DND-41 (cell line): ENCODE measurements around the gene CACNA1I.

Source experiments
- ATAC-seq: fragments of 200-7000 bp; cut with Tn5 transposase; 3 replicates; pipeline ENCODE4 v1.9.1; 2021; ENCODE audit warnings: low read depth; ENCODE audit not compliant: insufficient read depth
- DNase-seq: peaks from one replicate; pipeline ENCODE4 v3.0.0-alpha.2; 2020
- H2AFZ ChIP-seq: 2 replicates; pipeline ENCODE4 v1.6.0; 2012; ENCODE audit warnings: low read depth, low read length
- H3K27ac ChIP-seq: 2 replicates; pipeline ENCODE4 v1.5.1; 2012; ENCODE audit warnings: low read length, inconsistent platforms
- H3K27me3 ChIP-seq: fragments of 200-600 bp; sonication (generic); 2 replicates; pipeline ENCODE4 v1.6.0; 2012; ENCODE audit warnings: low read length, mild to moderate bottlenecking, inconsistent platforms; ENCODE audit not compliant: insufficient read depth, poor library complexity
- H3K36me3 ChIP-seq: 2 replicates; pipeline ENCODE4 v1.5.1; 2012; ENCODE audit warnings: low read length, inconsistent platforms; ENCODE audit not compliant: insufficient read depth
- H3K4me1 ChIP-seq: 2 replicates; pipeline ENCODE4 v1.5.1; 2012; ENCODE audit warnings: mild to moderate bottlenecking, low read length; ENCODE audit not compliant: insufficient read depth
- H3K4me2 ChIP-seq: 2 replicates; pipeline ENCODE4 v1.6.0; 2012; ENCODE audit warnings: mild to moderate bottlenecking, moderate library complexity, low read length, inconsistent platforms; ENCODE audit not compliant: insufficient read depth
- H3K4me3 ChIP-seq, 2 experiments: fragments of 200-600 bp in 1 of 2; shearing (Covaris generic) in 1 of 2; 2 replicates each; pipeline ENCODE4 v1.5.1; 2012 to 2016; ENCODE audit warnings: inconsistent platforms in 2 of 2, low read length in 2 of 2, mild to moderate bottlenecking in 2 of 2, low read depth in 1 of 2, moderate library complexity in 1 of 2
- H3K79me2 ChIP-seq: 2 replicates; pipeline ENCODE4 v1.6.0; 2012; ENCODE audit warnings: low read length, inconsistent platforms; ENCODE audit not compliant: insufficient read depth
- H3K9ac ChIP-seq: 2 replicates; pipeline ENCODE4 v1.6.0; 2012; ENCODE audit warnings: low read depth, mild to moderate bottlenecking, inconsistent platforms, low read length, moderate library complexity
- H3K9me3 ChIP-seq: 2 replicates; pipeline ENCODE4 v1.5.1; 2012; ENCODE audit warnings: low read length, moderate library complexity, mild to moderate bottlenecking, inconsistent platforms; ENCODE audit not compliant: insufficient read depth, severe bottlenecking
- H4K20me1 ChIP-seq: 2 replicates; pipeline ENCODE4 v1.6.0; 2012; ENCODE audit warnings: low read length; ENCODE audit not compliant: insufficient read depth
- EZH2 ChIP-seq: IDR thresholded peaks from 3 replicates; pipeline ENCODE4 v1.6.1; 2012; ENCODE audit warnings: borderline replicate concordance, low read depth, mild to moderate bottlenecking, moderate library complexity, low read length, inconsistent platforms; ENCODE audit not compliant: severe bottlenecking
- TF ChIP-seq, protein P1 (sequence below): IDR thresholded peaks from 2 replicates; pipeline ENCODE4 v1.5.1; 2012; ENCODE audit warnings: borderline replicate concordance, low read length, moderate library complexity, mild to moderate bottlenecking; ENCODE audit not compliant: poor library complexity, severe bottlenecking; ENCODE audit errors: extremely low read depth

Gene CACNA1I

GRCh38 chr22:39597236-39597869 lies 26.8 kb downstream of the CACNA1I start:
- Histone ChIP-seq H3K4me1 (peaks cover 4% of the 10 kb centered on the region), H3K9me3 (no peaks in the 10 kb centered on the region), H3K4me3 (no peak overlapping the region), H3K36me3 (no peaks in the 10 kb centered on the region), H3K9ac (no peak overlapping the region), H3K27me3 (no peaks in the 10 kb centered on the region), H2AFZ (no peak overlapping the region), H3K27ac (no peak overlapping the region), H4K20me1 (no peaks in the 10 kb centered on the region), H3K79me2 (no peaks in the 10 kb centered on the region), H3K4me2 (no peak overlapping the region)
- TF ChIP-seq, protein P1, sequence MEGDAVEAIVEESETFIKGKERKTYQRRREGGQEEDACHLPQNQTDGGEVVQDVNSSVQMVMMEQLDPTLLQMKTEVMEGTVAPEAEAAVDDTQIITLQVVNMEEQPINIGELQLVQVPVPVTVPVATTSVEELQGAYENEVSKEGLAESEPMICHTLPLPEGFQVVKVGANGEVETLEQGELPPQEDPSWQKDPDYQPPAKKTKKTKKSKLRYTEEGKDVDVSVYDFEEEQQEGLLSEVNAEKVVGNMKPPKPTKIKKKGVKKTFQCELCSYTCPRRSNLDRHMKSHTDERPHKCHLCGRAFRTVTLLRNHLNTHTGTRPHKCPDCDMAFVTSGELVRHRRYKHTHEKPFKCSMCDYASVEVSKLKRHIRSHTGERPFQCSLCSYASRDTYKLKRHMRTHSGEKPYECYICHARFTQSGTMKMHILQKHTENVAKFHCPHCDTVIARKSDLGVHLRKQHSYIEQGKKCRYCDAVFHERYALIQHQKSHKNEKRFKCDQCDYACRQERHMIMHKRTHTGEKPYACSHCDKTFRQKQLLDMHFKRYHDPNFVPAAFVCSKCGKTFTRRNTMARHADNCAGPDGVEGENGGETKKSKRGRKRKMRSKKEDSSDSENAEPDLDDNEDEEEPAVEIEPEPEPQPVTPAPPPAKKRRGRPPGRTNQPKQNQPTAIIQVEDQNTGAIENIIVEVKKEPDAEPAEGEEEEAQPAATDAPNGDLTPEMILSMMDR = no peak
- no peak for TF ChIP-seq EZH2
- no peak for ATAC-seq
- no peak for DNase-seq

- no peaks in the 10 kb centered on the region for H3K27me3 ChIP-seq
- no peaks in the 10 kb centered on the region for H3K79me2 ChIP-seq
- no peaks in the 10 kb centered on the region for H3K9me3 ChIP-seq
- no peak overlapping the region for H2AFZ ChIP-seq
- no peak overlapping the region for H3K4me2 ChIP-seq
- H3K4me3 ChIP-seq = no peak overlapping the region
- H3K9ac ChIP-seq = no peak overlapping the region
- no peaks in the 10 kb centered on the region for H4K20me1 ChIP-seq
- H3K36me3 ChIP-seq = no peaks in the 10 kb centered on the region
- H3K4me1 ChIP-seq = peaks cover 8% of the 10 kb centered on the region
- DNase-seq (no peak), ATAC-seq (no peak)
- H3K27ac ChIP-seq = no peak overlapping the region
- TF ChIP-seq, protein P1 = no peak
- TF ChIP-seq EZH2 = no peak
Observed at GRCh38 chr22:39598017-39598965, 27.7 kb downstream of the CACNA1I start.

DNA sequence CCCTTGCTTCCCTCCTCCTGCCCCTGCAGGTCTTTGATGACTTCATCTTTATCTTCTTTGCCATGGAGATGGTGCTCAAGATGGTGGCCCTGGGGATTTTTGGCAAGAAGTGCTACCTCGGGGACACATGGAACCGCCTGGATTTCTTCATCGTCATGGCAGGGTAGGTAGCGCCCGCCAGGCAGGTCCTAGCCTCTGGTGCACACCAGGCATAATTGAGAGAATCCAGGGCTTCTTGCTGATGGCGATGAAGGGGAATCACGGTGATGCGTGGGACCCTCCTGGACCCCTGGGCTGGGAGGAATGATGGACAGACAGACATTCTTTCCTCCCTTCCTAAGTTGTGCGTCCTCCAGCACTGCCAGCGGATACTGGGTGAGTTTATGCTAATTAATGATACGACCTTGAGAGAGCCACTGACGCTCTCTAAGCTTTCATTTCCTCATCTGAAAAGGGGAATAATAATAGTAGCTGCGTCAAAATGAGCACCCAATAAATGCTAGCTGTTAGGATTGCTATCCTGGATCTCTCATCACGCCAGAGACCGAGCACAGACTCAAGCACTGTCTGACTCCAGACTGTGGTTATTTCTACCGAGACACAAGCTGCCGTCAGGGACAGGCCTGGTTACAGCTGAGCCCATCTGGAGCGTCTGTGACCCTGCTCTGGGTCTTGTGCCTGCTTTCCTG lies 30.1 kb downstream of the CACNA1I start:
- Histone ChIP-seq H3K27ac (no peak overlapping the region), H3K36me3 (no peaks in the 10 kb centered on the region), H3K79me2 (no peaks in the 10 kb centered on the region), H3K4me1 (peaks cover 8% of the 10 kb centered on the region), H3K4me3 (no peak overlapping the region), H2AFZ (no peak overlapping the region), H3K4me2 (no peak overlapping the region), H3K9ac (no peak overlapping the region), H3K9me3 (no peaks in the 10 kb centered on the region), H4K20me1 (no peaks in the 10 kb centered on the region), H3K27me3 (no peaks in the 10 kb centered on the region)
- no peak for DNase-seq
- no peak for ATAC-seq
- TF ChIP-seq, protein P1 = no peak
- no peak for TF ChIP-seq EZH2
